GM18909 (cell line): Measurements from ENCODE around the gene AUH.

Source experiments
- ATAC-seq: cut with Tn5 transposase; IDR thresholded peaks from one replicate; pipeline ENCODE4 v1.9.1; 2021; ENCODE audit warnings: mild to moderate bottlenecking; ENCODE audit not compliant: unreplicated experiment, poor library complexity

Gene AUH

GRCh38 chr9:91341258-91341746, 20.4 kb downstream of the AUH start:
- ATAC-seq, result no peak

GRCh38 chr9:91340395-91340967, 21.2 kb downstream of the AUH start:
- no peak for ATAC-seq

GRCh38 chr9:91338681-91339080, 23.0 kb downstream of the AUH start:
- ATAC-seq, result no peak

- ATAC-seq, result no peak
These were observed 24.9 kb downstream of the AUH start for GRCh38 chr9:91336786-91337185.

- no peak for ATAC-seq
These were observed 27.7 kb downstream of the AUH start for GRCh38 chr9:91334053-91334452.

- ATAC-seq, result no peak
These were observed 28.2 kb downstream of the AUH start for GRCh38 chr9:91333551-91333950.

- no peak for ATAC-seq
These were observed 29.0 kb downstream of the AUH start for GRCh38 chr9:91332546-91333231.

GRCh38 chr9:91331849-91332248, 29.9 kb downstream of the AUH start:
- no peak for ATAC-seq

GRCh38 chr9:91328186-91328585, 33.5 kb downstream of the AUH start:
- no peak for ATAC-seq

GRCh38 chr9:91321691-91322090, 40.0 kb downstream of the AUH start:
- no peak for ATAC-seq

GRCh38 chr9:91320299-91320698, 41.4 kb downstream of the AUH start:
- ATAC-seq, result no peak

- no peak for ATAC-seq
These were observed 45.6 kb downstream of the AUH start for GRCh38 chr9:91316093-91316492.

GRCh38 chr9:91315191-91315590, 46.5 kb downstream of the AUH start:
- no peak for ATAC-seq

GRCh38 chr9:91312717-91313325, 48.9 kb downstream of the AUH start:
- ATAC-seq, result no peak

- ATAC-seq, result no peak
These were observed 51.7 kb downstream of the AUH start for GRCh38 chr9:91310037-91310436.

- ATAC-seq, result no peak
These were observed 53.5 kb downstream of the AUH start for GRCh38 chr9:91308191-91308590.

- ATAC-seq, result no peak
These were observed 54.4 kb downstream of the AUH start for GRCh38 chr9:91307279-91307678.

- no peak for ATAC-seq
These were observed 55.5 kb downstream of the AUH start for GRCh38 chr9:91306296-91306630.

- ATAC-seq, result no peak
These were observed 56.0 kb downstream of the AUH start for GRCh38 chr9:91305596-91306295.

GRCh38 chr9:91303741-91304415, 57.8 kb downstream of the AUH start:
- no peak for ATAC-seq

GRCh38 chr9:91302831-91303230, 58.9 kb downstream of the AUH start:
- ATAC-seq, result no peak
